Bone marrow (tissue), 2 donors: ENCODE measurements around the gene SLC43A1.
"Not testable (repeated sequence)": the region's sequence is repeated elsewhere in the genome, so short reads cannot be mapped to it uniquely, and the experiment has no call there.

ENCODE experiments used
- DNase-seq, 2 donors: peaks; one replicate each; lab custom pipeline; 2025; lab: John Stamatoyannopoulos, UW

Gene SLC43A1

DNA sequence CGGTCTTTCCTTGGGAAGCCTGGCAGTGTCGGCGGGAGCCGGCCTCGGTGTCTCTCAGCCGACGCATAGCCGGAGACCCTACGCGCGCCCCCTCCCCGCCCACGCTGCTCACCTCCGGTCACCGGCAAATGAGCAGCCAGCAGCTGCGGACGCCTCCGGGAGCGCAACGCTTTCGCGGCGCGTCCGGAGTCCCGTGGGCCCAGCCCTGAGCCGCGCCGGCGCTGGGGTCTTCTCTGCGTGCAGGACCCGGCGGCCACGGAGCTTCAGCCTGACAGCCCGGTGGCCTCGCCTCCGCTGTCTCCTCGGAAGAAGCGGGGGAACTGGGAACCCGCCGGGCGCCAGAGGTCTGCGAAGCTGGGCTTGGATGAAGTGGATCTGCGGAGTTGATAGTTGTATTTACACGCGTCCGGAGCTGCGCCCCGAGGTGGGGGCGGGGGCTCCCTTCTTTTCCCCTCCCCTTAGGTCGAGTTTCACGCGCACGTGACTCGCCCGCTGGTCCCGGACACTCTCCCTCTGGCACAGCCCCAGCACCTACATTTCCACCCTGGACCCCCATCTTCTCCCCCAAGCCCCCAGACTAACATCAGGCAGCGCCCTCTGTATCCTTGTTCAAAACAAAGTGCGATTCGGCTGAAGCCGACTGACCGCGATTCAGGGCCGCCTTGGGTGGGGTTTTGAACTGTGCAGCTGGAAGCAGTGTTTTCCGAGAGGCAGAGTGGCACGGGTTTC lies at the start of gene SLC43A1:
TSS of gene SLC43A1 (minus strand) at position 371 of the 729 bp plus-strand sequence. CDS start 1,591 bp downstream, outside the sequence.
- peak in 1 of 2 donors; percentile 17 for DNase-seq

DNA sequence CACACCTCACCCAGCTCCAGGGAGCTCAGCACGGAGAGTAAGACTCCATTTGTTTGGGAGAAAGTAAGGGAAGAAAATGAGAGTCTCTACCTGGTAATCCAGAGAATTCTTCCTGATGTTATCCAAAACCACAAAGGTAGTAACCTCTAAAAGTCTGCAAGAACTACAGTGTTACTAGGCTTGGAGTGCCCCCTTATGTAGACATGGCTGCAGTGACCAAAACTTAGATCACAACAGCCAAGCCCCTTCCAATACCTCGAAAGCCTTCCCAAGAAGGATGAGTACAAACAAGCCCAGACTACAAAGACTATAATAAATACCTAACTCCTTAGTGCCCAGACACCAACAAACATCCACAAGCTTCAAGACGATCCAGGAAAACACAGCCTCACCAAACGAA lies 47.1 kb upstream of the SLC43A1 start:
- DNase-seq, result no peak

DNA sequence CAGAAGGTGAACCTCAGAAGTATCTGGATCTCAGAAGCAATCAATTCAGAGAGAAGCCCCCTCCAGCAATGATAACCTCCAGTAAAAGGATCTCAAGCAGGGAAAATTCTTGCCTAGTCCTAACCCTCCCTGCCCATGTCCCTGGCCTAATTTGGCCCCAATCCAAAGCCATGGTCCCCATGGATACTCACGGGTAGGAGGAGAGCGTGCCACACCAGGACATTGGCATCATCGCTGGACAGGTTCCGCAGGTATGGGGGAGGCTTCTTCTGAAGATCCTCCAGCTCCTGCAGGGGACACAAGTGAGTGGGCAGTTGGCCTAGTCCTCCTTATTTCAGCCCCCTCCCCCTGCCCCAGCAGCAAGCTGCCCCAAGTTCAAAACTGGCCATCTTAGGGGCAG lies 44.6 kb upstream of the SLC43A1 start:
- DNase-seq, result no peak

DNA sequence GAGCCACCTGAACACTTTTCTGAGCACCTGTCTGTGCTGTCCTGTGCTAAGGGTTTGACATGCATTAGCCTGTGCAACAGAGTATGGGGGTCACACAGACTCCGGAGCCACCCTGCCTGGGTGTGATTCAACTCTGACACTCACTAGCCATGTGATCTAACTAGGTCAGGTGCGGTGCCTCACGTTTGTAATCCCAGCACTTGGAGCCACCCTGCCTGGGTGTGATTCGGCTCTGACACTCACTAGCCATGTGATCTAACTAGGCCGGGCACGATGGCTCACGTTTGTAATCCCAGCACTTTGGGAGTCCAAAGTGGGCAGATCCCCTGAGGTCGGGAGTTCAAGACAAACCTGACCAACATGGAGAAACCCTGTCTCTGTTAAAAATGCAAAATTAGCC lies 40.5 kb upstream of the SLC43A1 start:
- DNase-seq, result no peak

DNA sequence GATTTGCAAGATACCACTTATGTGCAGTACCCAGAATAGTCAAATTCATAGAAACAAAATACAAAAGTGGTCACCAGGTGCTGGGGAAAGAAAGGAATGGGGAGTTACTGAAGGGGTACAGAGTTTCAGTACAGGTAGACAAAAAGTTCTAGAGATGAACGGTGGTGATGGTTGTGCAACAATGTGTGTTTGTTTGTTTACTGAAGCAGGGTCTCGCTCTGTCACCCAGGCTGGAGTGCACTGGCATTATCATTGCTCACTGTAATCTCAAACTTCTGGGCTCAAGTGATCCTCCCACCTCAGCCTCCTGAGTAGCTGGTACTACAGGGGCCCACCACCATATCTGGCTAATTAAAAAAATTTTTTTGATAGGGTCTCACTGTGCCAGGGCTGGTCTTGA lies 39.9 kb upstream of the SLC43A1 start:
- no peak for DNase-seq

DNA sequence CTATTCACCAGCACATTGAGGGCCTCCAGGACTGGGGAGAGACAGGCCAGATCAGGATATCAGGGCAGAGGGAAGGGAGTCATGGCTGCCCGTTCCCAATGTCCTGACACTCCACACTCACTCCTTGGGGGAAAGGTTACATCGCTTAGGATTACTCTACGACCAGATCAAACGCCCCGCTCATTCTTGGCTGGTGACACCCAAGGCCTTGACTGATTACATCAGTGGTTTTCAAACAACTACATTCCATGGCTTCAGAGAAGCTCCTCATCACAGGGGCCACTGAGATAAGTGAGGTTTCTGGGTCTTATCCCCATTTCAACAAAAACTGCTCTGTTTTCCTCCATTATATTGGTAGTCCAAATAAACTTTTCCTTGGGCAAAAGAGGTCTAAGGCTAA lies 37.0 kb upstream of the SLC43A1 start:
- no peak for DNase-seq

DNA sequence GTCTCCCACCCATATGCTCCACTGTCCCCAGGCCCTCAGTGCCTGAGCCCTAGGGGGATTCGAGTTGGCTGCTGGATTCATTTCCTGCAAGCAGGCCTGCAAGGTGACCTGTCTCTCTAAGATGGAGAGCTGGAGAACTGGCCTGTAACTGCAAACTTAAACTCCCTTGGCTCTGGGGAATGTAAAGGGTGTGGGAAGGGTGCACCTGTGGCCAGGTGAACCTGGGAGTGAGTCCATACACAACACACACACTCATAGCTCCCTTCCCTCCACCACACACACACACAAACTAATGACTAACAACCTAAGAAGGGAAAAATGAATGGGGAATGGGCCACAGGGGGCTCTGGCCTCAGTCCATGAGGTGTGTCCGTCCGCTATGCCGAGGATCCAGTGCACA lies 36.4 kb upstream of the SLC43A1 start:
- DNase-seq, result no peak

DNA sequence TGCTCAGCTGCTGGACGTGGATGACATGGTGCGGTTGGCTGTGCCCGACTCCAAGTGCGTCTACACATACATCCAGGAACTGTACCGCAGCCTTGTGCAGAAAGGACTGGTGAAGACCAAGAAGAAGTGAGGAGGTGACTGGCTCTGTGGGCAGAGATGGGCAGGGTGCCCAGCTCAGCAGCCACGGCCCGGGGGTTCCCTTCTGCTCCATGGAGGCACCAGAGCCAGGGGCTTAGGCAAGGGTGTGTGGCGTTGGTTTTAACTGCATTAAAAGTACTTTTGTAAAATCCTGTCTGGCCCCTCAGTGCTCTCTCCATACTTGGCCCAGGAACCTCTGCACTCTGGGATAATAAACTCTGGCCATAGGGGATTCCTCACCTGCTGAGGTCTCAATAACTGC lies 34.5 kb upstream of the SLC43A1 start:
- no peak for DNase-seq

DNA sequence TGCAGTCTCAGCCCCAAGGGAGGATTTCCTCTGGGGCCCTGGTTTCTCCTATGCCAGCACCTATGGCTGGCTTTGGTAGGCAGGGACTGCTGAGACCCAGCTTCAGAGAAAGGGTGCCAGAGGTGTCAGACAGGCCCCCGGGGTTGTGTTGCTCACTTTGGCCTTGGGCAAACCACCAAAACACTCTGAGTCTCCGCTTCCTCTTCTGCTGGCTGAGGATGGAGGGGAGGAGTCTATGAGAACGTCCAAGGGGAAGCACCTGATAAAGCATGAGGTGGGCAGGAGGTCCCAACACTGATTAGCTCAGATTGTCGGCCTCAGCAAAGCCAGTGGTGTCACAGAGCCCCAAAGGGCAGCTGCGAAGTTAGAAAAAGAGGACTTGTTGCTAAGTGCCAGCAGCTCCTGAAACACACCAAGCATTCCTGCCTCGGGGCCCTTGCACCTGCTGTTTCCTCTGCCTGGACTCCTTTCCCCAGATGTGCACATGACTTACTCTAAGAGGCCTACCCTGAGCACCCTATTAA lies 32.4 kb upstream of the SLC43A1 start:
- no peak for DNase-seq

DNA sequence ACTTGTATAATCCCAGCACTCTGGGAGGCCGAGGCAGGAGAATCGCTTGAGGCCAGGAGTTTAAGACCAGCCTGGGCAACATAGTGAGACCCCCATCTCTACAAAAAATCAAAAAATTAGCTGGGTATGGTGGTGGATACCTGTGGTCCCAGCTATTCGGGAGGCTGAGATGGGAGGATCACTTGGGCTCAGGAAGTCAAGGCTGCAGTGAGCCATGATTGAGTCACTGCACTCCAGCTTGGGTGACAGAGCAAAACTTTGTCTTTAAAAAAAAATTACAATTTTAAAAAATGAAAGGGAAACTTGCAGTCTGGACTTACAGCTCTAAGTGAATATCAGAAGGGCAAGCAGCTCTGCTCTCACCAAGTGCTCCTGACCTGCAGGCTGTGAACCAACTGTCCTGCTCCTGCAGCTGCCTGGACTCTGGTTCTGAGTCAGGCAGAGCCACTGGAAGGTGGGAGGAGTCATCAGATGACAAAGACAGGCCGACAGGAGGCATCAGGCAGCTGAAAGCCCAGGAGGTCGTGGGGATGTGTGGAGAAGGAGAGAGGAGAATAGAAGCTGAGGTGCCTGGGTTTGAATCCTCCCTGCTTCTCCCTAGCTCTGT lies 31.5 kb upstream of the SLC43A1 start:
- DNase-seq, result peak in 1 of 2 donors; percentile 13

DNA sequence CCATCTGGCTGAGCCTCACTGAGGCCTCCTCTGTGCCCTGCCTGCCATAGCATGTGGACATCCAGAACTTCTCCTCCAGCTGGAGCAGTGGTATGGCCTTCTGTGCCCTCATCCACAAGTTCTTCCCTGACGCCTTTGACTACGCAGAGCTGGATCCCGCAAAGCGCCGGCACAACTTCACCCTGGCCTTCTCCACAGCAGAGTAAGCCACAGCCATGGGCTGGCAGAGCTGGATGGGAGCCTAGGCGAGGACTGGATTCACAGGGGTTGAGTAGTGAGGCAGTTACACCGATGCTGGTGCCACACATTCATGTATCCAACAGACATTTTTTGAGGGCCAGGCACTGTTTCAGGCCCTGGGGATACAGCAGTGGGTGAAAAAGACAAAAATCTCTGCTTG lies 30.9 kb upstream of the SLC43A1 start:
- no peak for DNase-seq

DNA sequence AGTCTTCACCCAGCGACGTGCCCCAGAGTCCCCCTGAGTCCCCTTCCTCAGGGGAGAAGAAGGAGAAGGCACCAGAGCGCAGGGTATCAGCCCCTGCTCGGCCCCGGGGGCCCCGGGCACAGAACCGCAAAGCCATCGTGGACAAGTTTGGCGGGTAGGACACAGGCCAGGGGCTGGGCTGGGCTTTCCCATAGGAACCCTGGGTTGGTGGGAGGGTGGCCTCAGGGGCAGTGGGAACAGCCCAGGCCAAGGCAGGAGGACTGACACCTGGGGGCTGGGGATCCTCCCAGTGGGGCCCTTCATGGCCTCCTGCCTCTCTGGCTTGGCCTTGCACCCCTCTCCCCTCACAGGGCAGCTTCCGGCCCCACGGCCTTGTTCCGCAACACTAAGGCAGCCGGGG lies 30.4 kb upstream of the SLC43A1 start:
- no peak for DNase-seq

DNA sequence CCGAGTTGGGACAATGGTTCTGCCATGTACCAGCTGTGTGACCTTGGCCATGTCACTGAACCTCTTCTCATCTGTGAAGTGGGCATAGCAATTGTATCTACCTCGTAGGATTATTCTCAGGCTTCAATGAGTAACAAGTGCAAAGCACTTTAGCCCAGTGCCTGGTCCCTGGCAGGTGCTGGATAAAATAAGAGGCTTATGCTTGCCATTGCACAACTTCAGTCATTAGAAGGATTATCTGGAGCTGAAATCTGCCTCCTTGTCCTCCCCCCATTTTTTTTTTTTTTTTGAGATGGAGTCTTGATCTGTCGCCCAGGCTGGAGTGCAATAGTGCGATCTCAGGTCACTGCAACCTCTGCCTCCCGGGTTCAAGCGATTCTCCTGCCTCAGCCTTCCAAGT lies 29.1 kb upstream of the SLC43A1 start:
- DNase-seq, result no peak

DNA sequence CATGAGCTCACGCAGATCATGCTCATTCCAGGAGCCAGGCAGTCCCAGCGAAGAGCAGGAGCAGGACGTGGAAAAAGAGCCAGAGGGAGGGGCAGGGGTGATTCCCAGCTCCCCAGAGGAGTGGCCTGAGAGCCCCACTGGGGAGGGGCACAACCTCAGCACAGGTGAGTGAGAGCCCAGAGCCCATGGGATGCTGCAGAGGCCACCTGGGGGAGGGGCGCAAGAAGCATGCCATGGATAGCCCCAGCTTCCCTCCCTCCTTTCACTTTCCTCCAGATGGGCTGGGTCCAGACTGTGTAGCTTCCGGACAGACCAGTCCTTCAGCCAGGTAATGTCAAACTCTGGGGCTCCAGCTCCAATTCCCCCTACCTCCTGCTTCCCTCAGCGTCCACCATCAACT lies 28.1 kb upstream of the SLC43A1 start:
- DNase-seq, result no peak

DNA sequence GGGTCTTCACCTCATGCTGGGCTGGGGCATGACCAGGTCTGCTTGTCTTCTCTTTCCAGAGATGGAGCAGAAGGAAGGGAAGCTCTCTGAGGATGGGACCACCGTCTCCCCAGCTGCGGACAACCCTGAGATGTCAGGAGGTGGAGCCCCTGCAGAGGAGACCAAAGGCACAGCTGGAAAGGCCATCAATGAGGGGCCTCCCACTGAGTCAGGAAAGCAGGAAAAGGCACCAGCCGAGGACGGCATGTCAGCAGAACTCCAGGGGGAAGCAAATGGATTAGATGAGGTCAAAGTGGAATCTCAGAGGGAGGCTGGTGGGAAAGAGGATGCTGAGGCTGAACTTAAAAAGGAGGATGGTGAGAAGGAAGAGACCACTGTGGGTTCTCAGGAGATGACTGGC lies 27.1 kb upstream of the SLC43A1 start:
- DNase-seq, result no peak

DNA sequence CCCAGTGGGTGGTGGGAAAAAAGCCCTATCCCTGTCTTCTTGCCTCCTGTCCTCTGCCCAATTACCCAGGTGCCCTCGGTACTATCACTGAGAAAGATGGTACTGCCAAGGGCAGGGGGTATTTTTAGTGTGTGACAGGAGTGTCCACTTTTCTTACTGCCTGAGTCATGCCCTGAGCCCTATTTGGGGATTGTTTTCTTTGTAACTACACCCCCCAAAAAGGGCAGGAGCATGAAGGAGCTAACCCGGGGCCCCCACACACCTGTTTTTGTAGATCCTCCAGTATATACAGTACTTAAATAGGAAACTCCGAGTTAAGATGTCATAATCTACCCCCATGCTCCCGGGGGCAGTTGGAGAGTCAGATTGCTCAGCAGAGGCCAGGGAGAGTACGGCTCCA lies 25.7 kb upstream of the SLC43A1 start:
- no peak for DNase-seq

DNA sequence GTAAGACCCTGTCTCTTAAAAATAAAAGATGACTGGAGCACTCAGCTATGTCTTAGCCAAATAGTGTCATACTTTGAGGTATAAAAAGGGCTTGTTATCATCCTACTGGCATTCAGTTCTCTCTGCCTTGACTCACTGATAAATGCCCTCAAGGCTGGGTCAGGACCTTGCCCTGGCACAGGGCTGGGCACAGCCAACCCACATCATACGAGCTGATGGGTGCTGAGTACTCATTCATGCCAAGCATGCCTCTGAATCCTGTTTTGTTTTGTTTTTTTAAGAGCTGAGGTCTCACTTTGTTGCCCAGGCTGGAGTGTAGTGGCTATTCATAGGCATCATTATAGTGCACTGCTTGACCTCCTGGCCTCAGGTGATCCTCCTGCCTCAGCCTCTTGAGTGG lies 23.8 kb upstream of the SLC43A1 start:
- DNase-seq, result no peak

DNA sequence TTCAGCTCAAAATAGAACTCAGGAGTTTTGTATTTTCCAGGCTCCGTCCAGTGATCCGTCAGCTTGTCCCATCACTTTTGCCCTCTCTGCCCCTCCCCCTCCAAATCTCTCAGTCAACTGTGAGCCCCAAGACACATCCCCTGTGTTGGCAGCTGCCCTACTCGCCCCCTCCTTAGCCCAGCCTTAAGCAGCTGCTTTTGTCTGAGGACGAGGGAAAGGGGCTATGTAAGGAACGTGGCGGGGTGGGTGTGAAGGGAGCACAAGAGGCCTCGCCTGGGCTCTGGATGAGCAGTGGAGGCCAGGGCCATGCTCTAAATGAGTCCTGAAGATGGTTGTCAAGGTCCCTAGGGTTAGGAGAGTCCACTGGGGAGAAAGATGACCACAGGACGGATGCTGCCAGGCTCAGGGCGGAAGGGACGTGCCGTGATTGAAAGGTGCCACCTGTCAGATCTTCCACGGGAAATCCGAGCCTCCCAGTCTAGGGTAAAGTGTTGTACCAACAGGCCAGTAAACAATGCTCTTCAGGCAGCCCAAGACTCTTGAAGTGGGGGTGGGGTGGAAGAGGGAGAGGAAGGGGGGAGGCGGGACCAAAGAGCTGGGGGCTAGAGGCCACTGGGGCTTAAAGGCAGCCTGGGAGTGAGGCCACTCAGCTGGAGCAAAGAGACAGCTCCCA lies 21.6 kb upstream of the SLC43A1 start, which contains the start of gene SMTNL1:
TSS of gene SMTNL1 (plus strand) at position 649 of the 673 bp plus-strand sequence. CDS start 5,048 bp downstream, outside the sequence.
- DNase-seq, result no peak

DNA sequence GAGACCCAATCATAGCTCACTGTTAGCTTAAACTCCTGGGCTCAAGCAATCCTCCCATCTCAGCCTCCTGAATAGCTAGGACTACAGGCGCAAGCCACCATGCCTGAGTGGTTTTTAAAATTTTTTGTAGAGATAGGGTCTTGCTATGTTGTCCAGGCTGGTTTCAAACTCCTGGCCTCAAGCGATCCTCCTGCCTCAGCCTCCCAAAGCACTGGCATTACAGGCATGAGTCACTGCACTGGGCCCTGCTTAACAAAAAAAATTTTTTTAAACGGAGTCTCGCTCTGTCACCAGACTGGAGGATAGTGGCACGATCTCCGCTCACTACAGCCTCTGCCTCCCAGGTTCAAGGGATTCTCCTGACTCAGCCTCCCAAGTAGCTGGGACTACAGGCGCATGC lies 18.9 kb upstream of the SLC43A1 start:
- not testable (repeated sequence) for DNase-seq

DNA sequence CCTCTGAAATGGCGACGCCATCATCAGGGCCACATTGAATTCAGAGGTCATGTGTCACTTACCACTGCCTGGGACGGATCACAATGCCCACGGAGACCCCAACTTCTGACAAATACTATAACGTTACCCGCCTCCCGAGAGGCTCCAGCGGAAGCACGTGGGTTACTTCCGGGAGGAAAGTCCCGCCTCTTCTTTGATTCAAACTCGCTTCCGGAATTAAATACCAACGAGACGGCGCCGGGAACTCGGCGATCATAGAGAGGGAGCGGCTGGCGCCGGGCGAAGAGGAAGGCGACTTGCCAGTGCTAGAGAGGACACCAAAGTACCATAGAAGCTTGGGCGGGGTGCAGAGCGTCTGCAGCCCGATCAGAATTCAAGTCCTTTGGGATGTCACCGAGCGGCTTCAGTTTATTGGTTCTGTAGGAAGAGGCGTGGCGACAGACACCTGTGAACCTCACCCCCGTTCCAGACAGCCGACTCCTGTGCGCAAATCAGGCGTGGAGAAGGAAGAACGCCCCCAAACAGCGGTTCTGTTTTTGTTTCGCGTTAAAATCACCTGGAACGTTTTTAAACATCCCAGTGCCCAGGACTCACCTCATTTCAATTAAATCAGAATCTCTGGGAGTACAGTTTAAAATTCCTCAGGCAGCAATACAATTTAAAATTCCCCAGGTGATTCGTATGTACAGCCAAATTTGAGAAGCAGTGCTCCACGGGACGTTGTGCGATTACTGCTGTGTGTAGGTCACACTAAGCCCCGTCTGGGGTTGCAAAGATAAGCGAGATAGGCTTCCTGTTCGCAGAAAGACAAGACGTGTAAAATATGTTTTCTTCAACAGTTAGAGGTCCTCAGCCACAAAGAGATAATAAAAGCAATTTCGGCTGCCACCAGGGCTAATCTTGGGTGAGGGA lies 15.3 kb upstream of the SLC43A1 start, which contains the start of gene TIMM10:
TSS of gene TIMM10 (minus strand) at position 159 of the 912 bp plus-strand sequence. CDS start 565 bp downstream, outside the sequence.
- DNase-seq, result peak; percentile 68 to 95

DNA sequence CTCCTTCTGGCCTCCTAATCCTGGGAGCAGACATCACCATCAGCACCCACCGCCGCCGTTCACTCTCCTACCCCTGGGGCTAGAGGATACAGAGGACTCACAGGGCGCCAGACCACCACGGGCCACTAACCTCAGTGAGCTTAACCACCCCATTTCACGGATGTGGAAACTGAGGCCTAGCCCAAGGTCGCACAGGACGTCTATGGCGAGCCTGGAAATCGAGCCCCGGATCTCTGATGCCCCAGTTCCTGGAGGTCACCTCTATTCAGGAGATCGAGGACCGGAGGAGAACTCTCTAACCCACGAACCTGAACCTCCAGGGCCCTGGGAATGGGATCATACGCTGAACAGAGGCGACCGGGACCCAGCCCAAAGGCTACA lies 14.7 kb upstream of the SLC43A1 start:
- no peak for DNase-seq

DNA sequence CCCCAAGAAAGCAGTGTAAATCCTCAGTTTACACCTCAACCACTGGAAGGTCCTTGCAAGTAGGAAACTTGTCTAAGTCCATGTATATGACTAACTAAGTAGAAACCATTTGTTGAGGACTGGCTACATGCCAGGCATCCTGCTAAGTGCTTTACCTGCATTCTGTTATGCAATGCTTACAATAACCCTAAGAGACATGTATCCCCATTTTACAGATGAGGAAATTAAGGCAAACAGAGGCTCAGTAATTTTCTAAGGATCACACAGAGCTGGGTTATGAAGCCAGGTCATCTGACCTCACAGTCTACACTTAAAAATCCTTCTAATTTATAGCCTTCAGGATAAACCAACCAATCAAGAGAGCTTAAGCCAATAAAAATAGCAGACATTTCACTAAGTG lies 13.5 kb upstream of the SLC43A1 start:
- DNase-seq, result no peak
